ENCODE data around the gene PDE6B.
A peak's percentile ranks its signal among the peaks of the same experiment; 100 is the strongest.
"Not testable (repeated sequence)": the region's sequence is repeated elsewhere in the genome, so short reads cannot be mapped to it uniquely, and the experiment has no call there.

The PDE6B gene

GRCh38 chr4:658681-659667, 33.6 kb downstream of the PDE6B start:
- DNase-seq, result no peak

DNA sequence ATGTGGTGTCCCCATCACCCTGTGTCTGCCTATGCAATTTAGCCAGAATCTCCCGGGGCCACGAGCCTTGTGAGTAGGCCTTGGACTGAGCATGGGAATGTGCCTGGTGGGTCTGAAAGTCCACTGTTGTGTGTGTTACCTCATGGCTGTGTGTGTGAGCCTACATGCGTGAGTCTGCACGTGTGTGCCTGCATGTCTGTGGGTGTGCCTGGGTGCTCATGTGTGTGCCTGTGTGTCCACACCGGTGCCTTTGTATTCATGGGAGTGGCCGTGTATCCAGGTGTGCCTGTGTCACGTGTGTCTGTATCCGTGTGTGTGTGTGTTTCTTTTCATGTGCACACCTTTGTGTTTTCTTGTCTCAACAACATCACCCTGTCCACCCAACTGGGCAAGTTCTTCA, 34.5 kb downstream of the PDE6B start:
- DNase-seq, result no peak

- DNase-seq, result no peak
Observed at GRCh38 chr4:660401-660800, 35.0 kb downstream of the PDE6B start.

DNA sequence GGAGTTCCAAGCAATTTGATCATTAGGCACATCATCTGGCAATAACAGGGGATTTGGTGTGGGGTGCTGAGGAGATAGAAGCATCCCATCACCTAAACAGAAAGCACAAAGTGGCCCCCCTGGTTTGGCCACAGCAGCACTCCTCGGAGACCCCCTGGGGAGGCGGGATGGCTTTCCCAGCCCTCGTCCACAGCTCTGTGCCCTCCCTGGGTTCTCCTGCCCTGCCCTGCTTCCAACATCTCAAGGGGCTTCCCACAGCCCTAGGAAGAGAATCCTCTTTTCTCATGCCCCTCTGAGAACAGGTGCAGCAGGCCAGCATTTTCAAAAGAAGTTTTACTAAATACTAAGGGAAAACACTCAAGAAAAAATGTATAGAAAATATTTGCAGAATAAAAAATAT, 35.9 kb downstream of the PDE6B start:
- DNase-seq, result no peak

DNA sequence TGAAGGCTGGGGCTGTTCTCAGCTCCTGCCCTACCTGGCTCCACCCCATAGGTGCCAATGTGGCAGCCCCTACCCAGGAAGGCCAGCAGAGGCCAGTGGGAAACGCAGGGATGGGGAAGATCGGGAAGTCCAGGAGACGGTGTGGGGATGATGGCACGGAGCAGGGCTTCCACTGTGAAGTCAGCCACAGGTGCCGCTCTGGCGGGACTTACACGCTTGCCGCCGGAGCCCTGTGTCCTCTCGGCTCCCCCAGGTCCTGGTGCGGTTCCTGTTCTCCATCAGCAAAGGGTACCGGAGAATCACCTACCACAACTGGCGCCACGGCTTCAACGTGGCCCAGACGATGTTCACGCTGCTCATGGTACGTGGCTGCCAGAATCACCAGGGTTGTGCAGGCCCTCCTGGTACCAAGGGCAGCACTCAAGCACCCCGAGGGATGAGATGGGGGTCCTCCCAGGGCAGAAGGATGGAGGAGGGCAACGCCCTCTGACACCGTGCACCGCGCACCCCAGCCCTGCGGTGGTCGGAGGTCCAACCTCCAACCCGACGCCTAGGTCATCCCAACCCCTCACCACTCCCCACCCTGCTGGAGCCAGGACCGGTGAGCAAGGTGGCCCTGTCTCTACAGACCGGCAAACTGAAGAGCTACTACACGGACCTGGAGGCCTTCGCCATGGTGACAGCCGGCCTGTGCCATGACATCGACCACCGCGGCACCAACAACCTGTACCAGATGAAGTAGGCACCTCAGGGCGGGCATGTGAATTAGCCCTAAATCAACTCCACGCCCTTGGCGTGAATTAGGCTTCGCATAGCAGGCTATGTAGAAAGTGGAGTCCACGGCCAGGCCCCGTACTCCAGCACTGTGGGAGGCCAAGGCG, 36.7 kb downstream of the PDE6B start:
- DNase-seq, result no peak

GRCh38 chr4:663046-663437, 37.7 kb downstream of the PDE6B start:
- DNase-seq, result no peak

DNA sequence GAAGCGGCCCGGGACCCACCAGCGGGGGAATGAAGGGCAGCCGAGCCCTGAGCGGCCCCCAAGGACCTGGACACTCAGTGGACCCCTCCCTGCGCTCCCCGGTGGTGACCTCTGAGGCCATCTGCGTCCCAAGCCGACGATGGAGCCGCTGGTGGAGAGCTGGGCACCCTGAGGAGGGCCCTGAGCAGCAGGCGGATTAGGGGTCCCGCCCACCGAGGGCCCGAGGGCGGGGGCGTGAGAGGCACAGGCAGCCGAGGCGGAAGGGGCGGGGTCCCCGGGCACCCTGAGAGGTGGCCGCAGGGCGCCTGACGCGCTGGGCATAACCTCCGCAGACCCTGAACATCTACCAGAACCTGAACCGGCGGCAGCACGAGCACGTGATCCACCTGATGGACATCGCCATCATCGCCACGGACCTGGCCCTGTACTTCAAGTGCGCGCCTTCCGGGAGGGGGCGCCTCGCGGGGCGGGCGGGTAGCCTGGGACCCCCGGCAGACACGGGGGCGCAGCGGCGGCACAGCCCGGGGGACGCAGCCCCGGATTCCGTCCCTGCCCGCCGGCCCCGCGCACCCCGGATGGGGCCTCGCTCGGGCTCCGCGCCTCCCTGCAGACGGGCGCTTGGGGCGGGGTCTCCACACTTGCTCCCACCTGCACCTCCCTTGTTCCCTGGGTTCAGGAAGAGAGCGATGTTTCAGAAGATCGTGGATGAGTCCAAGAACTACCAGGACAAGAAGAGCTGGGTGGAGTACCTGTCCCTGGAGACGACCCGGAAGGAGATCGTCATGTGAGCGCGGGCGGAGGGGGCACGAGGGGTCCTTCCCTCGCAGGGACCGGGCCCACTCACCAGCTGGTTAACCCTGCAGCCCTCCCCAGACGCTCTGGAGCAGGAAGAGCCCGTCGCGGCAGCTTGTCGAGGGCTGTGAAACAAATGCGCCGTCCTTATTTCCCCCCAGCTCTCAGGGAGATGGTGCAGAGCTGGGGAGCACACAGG, 38.4 kb downstream of the PDE6B start:
- peak; percentile 74 to 80 for DNase-seq

DNA sequence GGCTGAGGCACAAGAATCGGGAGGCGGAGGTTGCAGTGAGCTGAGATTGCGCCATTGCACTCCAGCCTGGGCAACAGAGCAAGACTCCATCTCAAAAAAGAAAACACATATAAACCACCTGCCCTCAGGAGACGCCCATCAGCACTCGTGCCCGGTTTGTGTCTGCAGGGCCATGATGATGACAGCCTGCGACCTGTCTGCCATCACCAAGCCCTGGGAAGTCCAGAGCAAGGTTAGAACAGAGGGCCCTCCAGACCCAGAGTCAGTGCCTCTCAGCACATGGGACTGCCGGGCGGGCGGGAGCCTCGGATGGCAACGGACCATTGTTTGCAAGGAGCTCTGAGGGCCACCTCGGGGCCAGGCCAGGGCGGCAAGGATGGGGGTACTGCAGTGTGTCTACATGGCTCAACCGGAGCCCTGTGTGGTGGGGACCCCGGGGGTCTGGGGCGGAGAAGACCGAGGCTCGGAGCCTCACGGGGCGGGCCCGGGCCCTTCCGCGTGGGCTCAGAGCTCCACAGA, 39.4 kb downstream of the PDE6B start:
- DNase-seq, result no peak

- no peak for DNase-seq
Observed at GRCh38 chr4:665381-665750, 40.0 kb downstream of the PDE6B start.

DNA sequence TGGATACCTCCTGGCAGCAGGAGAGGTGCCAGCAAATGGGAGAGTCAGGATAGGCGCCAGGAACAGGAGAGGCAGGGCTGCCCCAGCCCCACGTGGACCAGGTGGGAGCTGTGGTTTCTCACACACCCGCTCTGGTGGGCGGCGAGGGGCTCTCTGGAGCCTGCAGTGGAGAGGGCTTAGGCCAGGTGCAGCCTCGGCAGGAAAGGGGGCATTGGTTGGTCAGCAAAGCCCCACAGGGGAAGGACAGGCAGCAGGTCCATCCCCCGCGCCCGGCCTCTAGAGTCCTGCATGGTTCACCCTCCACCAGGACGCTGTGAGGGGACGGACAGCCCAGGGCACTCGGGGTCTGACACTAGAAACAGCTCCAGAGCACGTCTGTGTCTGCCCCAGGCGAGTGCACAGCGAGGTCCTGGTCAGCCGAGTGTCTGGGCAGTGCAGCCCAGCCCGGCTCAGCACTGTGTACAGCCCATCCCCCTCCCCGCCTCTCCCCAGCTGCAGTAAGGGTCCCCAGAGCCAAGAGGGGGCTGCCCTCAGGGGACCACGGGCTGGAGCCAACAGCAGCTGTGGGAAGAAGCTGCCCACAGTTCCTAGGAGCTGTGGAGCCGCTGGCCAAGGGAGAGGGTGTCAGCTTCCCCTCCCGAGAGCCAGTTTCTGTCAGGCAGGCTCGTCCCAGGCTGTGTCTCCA, 40.5 kb downstream of the PDE6B start:
- DNase-seq, result no peak

- no peak for DNase-seq
Observed at GRCh38 chr4:666436-666810, 41.0 kb downstream of the PDE6B start.

DNA sequence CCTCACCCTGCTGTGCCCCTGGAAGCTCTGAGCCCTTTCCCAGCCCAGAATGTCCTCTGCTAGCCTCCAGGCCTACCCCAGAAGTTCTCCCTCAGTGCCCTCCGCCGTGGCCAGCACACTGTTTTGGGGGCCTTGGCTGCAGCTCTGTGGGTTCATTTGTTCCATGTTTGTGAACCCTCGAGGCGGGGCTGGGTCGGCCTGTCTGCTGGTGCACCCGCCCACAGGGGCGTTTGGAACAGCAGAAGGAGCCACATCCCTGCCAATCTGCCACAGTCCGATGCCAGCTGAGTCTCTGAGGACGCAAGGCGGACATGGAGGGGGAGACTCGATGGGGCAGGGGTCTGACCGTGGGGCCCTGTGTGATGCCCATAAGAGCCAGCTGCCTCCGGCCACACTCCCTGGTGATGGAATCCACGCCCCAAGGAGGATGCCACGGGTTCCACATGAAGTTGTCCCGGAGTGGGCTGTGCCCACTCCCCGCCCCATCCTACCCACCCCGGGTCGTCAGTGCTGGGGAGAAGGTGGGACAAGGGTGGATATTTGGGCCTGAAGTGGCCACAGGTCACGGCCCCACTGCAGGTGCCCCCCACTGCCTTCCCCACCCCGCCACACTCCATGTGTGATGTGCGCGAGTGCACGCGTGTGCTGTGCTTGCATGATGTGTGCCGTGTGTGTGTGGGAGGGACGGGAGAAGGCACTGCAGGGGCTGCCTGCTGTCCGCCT, 41.6 kb downstream of the PDE6B start:
- DNase-seq, result no peak

- DNase-seq, result no peak
Observed at GRCh38 chr4:667545-667925, 42.2 kb downstream of the PDE6B start.

DNA sequence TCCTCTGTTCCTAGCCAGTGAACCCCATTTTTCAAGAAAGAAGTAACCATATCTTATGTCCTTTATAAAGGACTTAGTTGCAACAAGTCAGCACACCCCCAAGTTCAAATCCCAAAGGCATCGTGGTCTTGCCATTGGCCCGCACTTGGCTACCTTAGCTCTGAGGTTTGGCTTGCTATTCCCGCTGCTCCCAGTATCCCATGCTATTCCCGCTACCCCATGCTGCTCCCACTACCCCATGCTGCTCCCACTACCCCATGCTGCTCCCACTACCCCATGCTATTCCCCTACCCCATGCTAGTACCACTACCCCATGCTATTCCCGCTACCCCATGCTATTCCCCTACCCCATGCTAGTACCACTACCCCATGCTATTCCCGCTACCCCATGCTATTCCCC, 42.8 kb downstream of the PDE6B start:
- DNase-seq, result not testable (repeated sequence)

- DNase-seq, result not testable (repeated sequence)
Observed at GRCh38 chr4:669806-670559, 44.6 kb downstream of the PDE6B start.

GRCh38 chr4:671769-672168, 46.4 kb downstream of the PDE6B start:
- DNase-seq, result no peak

DNA sequence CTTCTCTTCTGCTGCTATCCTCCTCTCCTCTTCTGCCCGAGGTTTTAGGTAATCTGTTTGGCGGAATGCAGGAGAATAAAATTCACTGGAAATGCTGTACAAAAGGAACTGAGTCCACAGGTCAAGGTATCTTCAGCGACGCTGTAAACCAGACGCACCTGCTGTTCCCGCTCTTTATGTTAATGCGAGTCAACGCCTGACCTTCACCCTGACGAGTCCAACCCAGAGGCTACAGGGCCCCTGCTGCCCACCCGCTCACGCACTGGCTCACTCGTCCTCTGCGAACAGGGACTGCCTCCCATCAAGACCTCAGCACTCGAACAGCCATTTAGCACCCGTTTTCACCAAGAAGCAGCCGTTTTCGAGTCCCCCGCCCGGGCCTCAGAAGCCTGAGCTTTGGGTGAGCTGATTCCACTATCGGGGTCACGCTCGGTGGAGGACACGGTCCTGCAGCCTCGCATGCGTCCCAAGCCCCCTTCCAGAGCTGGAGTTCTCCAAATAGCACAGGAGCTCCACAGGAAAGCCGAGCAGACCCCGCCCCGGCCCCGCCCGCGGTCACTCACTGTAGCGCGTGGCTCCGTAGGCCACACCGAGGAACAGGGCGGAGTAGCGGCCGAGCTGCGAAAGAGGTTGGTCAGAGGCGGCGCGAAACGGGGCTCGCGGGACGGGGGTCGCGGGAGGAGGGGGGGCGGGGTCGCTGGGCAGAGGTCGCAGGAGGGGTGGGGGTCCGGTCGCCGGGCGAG, 48.1 kb downstream of the PDE6B start:
- DNase-seq, result no peak

DNA sequence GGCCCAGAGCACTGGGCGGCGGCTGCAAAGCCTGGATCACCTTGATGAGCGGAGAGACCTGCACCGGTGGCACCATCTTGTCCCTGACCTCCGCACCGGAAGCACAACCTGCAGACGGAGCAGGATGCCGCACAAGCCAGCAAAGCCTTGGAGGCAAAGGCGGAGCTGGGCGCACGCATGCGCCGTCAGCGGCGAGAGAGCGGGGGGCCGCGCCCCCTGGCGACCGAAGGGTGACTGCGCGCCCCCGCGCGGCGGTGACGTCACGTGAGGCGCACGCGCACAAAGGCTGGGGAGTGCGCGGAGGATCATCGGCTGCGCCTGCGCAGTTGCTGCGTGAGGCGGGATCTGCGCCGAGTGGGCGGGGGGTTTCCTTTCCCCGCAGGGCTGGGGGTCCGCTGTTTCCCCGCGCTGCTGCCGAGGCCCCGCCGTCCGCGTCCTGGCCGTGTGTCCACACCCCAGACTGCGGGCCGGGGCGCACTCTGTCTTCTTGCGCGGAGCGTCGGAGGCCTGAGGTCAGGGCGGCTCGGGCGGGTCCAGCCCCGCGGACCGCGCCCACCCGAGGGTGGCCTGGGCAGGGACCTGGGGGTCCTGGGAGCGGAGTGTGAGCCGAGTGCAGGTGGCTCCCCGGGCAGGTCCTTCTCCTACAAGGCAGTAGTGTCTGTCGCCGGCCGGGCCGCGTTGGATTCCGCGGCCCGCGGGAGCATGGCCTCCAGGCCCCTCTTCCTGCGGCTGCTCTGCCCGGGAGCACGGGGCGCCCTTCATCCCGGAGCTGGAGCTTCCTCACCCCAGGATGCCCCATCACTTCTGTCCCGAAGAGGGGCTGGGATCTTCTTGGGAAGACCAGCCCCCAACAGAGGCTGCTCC, 49.0 kb downstream of the PDE6B start, which contains the start of the genes ATP5ME and MYL5:
TSS of gene ATP5ME (minus strand) at position 105 of the 864 bp plus-strand sequence. CDS start at position 76, 29 bp downstream.
TSS of gene MYL5 (plus strand) at position 371 of the 864 bp plus-strand sequence. CDS start 3,485 bp downstream, outside the sequence.
- peak; percentile 97 to 98 for DNase-seq

All from CD4-positive, alpha-beta T cell treated with Interferon alpha-2 for 1 hour (primary cell).